ENCODE data around the gene LCOR.

DNA sequence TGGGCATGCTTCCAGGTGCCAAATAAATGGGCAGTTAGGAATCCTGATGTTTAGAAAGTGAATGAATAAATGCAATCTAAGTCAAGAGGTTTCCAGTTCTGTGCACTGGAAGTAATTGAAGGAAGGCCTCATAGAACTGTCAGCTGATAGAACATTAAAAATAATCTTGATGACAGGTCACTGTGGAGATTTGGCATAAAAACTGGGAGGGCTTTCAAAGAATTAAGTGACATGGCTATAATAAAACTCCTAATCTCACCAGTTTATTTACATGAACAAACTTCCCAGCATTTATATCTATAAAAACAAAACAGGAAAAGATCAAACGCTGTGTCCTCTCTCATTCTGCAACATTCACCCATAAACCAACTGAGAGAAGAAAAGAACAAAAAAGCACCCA, 183.1 kb downstream of the LCOR start:
- TF ChIP-seq EZH2 (IDR thresholded peaks at IDR 0.05; ENCODE audit: insufficient read depth, poor library complexity, severe bottlenecking) (no peak), EZH2phosphoT487 (IDR thresholded peaks at IDR 0.05; ENCODE audit: insufficient read depth, low read depth) (no peak)

Measured in GM23248 (cell line).